Measurements from ENCODE around the gene TBX4.
"Not testable (repeated sequence)": the region's sequence is repeated elsewhere in the genome, so short reads cannot be mapped to it uniquely, and the experiment has no call there.

The TBX4 gene

DNA sequence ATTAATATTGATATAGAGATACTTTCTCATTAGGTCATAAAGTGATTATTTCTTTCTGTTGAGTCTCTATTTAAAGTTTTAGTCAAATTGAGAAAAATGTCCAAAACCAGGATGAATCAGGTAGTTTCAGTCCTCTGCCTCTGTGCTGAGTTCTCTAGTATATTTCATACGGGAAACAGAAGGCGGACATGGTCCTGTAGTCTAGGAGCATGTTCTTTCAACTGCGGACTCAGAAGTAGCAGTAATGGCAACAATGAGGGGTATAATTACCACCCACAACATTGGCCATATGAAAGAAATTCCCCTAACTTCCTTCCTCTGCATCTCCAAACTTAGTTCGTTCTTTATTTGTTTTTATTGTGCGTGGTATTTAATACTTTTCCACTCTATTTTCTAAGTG lies 50.1 kb downstream of the TBX4 start:
- no peak for DNase-seq

- no peak for DNase-seq
Measured at GRCh38 chr17:61503961-61504360, 51.7 kb downstream of the TBX4 start.

DNA sequence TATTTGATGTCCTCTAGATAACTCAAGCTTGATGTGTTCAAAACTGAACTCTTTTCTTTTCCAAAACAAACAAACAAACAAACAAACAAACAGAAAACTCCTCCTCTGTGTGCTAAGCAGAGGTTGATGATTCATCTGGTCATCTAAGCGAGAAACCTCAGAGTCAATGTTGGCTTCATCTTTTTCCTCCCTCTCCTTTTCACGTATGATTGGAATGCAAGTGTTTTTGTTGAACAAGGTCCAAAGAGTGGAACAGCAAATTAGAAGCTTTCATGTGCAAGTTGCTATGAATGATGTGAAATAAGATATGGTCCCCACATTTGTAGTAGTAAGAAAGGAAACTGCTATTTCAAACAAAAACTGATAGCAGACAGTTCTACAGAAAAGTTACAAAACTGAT lies 52.5 kb downstream of the TBX4 start:
- no peak for DNase-seq

GRCh38 chr17:61505846-61506627 lies 53.8 kb downstream of the TBX4 start:
- DNase-seq: no peak

DNA sequence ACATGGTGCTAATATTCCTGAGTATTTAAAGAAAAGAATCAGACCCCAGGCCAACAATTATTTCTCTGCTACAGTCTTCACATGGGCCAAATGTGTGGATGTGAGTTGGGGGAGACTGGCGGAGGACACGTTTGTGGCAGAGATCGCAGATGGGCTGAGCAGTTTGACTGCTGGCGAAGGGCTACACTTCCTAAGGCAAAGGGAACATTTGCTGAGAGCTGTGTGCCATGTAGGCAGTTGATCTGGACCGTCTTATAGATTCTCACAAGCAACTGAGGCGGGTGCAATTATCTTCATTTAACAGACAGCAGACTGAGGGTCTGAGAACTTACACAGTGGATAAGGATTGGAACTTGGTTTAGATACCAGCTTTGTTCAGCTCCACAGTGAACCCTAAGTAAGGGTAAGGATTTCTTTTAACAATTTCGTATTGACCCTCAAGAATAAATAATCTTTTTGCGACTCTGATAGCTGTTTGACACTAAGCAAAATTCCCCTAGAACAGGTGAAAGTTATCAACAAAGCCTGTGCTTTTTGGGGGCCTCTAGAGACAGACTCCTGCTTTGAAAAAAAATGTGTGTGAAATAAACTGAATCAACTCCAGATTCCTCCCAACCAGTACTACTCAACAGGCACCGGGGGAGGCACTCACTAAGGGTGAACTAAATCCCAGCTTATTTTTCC lies 55.3 kb downstream of the TBX4 start:
- DNase-seq: no peak

DNA sequence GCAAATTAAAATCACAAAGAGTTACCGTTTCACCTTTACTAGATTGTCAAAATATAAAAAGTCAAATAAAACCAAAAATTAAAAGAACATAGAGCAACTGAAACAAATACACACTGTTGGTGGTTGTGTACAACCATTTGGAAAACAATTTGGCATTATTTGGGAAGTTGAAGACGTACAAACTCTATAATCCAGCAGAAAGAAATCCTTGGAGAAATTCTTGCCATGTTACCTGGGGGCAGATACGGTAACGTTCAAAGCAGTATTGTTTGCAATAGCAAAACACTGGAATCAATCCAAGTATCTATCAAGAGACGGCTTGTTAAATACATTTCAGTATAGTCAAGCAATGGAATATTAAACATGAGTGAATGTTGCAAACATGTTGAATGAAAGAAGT lies 56.7 kb downstream of the TBX4 start:
- no peak for DNase-seq

DNA sequence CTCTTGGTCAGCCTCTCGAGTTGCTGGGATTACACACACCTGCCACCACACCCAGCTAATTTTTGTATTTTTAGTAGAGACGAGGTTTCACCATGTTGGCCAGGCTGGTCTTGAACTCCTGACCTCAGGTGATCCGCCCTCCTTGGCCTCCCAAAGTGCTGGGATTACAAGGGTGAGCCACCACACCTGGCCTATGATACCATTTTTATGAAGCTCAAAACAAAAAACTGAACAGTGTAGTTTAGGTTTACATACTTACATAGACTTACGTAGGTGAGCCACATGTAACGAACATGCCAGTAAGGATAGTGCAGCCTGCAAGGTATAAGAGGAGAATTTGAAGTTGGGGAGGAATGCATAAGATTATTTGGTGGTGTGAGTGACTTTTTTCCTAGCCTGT lies 57.2 kb downstream of the TBX4 start:
- not testable (repeated sequence) for DNase-seq

- DNase-seq: no peak
Measured at GRCh38 chr17:61510237-61510636, 58.0 kb downstream of the TBX4 start.

DNA sequence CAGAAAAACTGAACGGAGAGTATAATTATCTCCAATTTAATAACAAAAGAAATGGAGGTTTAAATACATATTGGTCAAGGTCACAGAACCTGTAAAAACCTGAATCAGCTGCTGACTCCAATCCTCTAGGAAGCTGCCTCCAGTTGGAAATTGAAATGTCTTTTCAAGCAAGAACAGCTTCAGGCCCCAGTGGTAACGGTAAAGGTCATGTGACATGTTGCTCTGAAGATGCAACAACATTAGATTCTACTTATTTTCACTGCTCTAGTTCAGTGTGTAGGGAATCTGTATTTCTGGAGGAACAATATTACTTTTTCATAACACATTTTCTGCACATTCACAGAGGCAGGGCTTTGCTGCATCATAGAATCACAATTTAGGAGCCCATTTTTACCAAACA lies 58.8 kb downstream of the TBX4 start:
- no peak for DNase-seq

- DNase-seq: peak; percentile 36
Measured at GRCh38 chr17:61511480-61512182, 59.4 kb downstream of the TBX4 start.

DNA sequence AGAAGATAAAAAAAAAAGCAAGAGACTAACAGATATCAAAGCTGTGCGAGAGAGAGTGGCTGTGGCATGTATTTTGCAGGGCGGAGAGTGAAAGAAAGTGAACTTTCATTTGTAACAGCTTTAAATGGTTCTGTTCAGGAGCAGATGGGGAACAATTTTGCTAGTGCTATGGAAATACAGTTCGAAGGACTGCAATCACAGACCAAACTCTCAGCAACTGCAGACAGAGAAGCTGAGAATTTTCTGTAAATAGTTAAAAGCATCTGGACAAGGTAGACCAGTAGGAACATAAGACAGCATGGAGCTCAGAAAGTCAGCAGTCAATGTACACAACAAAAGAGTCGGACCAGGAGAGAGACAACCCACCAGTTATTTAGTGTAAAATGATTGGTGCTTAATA lies 62.3 kb downstream of the TBX4 start:
- no peak for DNase-seq

DNA sequence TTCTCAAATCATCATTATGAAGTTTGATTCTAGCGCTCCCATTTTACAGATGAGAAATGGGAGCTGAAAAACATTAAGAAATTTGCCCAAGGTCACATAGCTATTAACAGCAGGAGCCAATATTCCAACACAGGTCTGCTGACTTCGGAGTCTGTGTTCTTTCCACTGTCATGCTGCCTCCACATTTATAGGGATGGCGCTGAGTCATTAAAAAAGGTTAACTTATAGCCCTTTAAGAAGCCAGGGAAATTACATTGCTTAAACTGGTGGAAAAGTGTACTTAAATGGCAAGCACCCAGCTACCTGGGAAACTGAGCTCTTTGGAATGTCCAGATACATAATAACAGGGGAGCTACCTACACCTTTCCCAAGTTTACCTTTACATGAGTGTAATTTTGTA lies 65.0 kb downstream of the TBX4 start:
- no peak for DNase-seq

DNA sequence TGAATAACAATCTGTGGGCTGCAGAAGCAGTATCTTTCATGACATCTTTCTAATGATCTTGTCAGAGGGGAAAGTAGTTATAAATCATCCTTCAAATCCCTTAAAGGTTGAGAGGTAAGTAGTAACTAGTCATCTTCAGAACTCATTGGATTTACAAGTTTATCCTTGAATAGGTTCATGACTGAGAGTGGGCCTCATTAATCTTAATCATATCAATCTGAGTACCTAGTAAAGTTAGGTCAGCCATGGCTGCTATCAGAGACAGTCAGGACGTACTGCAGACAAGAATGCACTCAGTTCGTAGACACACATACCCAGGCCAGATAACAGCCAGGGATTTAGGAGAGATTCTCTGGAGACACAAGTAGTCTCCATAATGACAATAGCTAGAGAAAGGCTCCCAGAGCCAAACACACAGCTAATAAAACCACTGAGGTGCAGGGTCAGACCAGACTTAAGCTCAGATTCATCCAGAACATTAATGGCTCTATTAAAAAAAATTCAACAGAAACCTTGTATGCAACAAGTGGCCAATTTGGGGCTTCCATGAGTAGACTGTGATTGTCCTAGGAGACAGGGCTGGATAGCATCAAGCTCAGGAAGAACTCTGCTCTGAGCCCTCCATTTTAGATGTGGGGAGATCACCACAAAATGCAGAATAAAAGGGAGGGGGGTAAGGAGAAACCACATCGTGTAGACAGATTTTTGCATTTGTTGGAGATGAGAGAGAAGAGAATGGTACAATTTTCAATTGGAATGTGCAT lies 65.8 kb downstream of the TBX4 start:
- no peak for DNase-seq

DNA sequence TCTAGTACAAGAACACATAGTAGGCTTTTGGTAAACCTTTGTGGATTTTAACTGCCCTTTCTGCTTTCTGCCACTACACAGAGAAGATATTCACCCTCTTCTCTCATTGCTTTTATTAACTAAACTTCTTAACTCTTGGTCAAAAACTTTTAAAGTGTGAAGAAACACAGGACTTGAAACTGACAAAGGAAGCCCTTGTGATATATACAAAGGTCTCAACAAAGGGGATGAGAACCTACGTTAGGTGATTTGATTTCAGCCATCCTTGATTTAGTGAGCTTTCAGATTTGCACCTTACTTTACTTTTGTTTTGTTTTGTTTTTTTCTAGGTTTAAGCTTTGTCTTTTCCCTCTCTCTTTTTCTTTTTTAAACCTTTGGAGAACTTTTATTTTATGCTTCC lies 66.9 kb downstream of the TBX4 start:
- no peak for DNase-seq

DNA sequence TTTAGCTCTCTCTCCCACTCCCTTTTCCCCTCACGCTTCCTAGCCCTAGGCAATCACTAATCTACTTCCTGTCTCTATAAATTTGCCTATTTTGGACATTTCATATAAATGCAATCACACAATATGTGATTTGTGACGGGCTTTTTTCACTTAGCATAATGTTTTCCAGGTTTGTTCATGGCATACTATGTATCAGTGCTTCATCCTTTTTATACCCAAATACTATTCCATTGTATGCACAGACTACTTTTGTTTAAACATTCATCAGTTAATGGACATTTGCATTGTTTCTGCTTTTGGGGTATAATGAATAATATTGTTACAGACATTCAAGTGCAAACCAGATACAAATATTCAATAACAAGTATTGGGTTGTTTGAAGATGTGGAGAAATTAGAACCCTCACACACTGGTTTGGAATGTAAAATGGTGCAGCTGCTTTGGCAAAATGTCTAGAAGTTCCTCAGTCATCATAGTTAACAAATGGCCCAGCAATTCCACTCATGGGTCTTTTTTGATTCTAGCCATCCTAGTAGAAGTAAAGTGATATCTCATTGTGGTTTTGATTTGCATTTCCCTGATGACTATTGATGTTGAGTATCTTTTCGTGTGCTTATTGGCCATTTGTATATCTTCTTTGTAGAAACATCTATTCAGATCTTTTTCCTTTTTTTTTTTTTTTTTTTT lies 67.7 kb downstream of the TBX4 start:
- no peak for DNase-seq

DNA sequence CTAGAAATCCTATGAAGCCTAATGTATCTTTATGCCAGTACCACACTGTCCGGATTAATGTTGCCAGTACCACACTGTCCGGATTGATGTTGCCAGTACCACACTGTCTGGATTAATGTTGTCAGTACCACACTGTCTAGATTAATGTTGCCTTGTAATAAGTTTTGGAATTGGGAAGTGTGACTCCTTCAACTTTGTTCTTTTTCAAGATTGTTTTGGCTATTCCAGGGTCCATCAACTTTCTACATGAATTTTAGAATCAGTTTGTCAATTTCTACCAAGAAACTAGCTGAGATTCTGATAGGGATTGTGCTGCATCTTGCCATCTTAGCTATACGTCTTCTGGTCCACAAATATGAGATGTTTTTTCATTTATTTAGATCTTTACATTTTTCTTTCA lies 68.7 kb downstream of the TBX4 start:
- DNase-seq: no peak

GRCh38 chr17:61522088-61522487 lies 69.9 kb downstream of the TBX4 start:
- DNase-seq: no peak

DNA sequence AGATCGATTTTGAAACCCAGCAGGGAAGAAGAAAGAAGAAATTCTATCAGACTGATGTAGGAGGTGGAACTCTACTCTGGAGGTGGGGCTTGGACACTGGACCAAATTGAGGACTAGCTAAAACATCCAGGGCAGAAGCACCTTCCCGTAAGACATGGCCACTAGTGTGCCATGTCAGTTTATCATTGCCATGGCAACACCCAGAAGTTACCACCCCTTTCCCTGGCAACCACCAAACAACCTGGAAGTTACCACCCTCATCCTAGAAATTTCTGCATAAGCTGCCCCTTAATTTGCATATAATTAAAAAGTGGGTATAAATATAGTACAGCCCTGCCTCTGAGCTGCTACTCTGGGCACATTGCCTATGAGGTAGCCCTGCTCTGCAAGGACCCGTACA lies 72.1 kb downstream of the TBX4 start:
- DNase-seq: no peak

DNA sequence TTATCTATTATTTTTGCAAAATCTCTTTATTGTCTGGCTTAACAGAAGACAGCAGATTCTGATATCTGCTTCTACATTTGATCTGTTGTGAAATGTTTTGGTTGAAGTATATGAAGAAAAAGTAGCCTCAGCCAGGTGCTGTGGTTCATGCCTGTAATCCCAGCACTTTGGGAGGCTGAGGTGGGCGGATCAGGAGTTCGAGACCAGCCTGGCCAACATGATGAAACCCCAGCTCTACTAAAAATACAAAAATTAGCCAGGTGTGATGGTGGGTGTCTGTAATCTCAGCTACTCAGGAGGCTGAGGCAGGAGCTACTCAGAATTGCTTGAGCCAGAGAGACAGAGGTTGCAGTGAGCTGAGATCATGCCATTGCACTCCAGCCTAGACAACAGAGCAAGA lies 75.2 kb downstream of the TBX4 start:
- not testable (repeated sequence) for DNase-seq

- no peak for DNase-seq
Measured at GRCh38 chr17:61528171-61528570, 75.9 kb downstream of the TBX4 start.

GRCh38 chr17:61531223-61531622 lies 79.0 kb downstream of the TBX4 start:
- DNase-seq: no peak

DNA sequence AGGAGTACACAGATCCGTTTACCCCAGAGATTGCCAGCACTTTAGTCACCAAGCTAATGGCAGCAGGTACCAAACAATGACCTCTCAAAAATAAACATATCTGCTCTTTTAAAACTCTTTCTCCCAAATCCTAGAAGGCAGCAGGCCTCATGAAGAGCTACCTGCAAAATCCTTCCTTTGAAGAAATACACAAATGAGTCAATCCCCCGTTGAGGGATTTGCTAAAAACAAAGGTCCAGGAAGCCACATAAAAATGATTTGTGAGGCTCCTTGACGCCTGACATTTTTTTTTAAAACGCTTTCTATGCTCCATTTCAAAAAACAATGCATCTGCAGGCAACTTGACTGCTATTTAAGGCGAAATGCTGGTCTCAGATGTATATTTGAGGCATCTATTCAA lies 80.6 kb downstream of the TBX4 start:
- no peak for DNase-seq

- DNase-seq: no peak
Measured at GRCh38 chr17:61533797-61534196, 81.6 kb downstream of the TBX4 start.
